DOHH2 (cell line): ENCODE measurements around the gene SYNDIG1.

Experiments
- H3F3A ChIP-seq: fragments of 200-600 bp; sonication (generic), shearing (Covaris generic); 2 replicates; pipeline ENCODE4 v1.6.0; 2016; ENCODE audit warnings: antibody characterized with exemption, mild to moderate bottlenecking; ENCODE audit not compliant: control insufficient read depth, insufficient read depth
- H3K27ac ChIP-seq: fragments of 200-600 bp; sonication (generic); 2 replicates; pipeline ENCODE4 v1.5.1; 2014; ENCODE audit warnings: low read depth, mild to moderate bottlenecking, low read length, moderate library complexity
- H3K27me3 ChIP-seq: fragments of 200-600 bp; sonication (generic); 2 replicates; pipeline ENCODE4 v1.6.1; 2014; ENCODE audit warnings: mild to moderate bottlenecking, low read length, mixed read lengths; ENCODE audit not compliant: control insufficient read depth
- H3K36me3 ChIP-seq: fragments of 200-600 bp; sonication (generic); 2 replicates; pipeline ENCODE4 v1.6.1; 2014; ENCODE audit warnings: mild to moderate bottlenecking, low read length, moderate library complexity, mixed read lengths; ENCODE audit not compliant: control insufficient read depth
- H3K4me1 ChIP-seq: fragments of 200-600 bp; sonication (generic); 2 replicates; pipeline ENCODE4 v1.6.1; 2014; ENCODE audit warnings: mild to moderate bottlenecking, low read length, mixed read lengths; ENCODE audit not compliant: control insufficient read depth
- H3K4me2 ChIP-seq: fragments of 200-600 bp; sonication (generic); 2 replicates; pipeline ENCODE4 v1.6.0; 2014; ENCODE audit warnings: mild to moderate bottlenecking, low read length, moderate library complexity
- H3K4me3 ChIP-seq: fragments of 200-600 bp; sonication (generic); 2 replicates; pipeline ENCODE4 v1.5.1; 2014; ENCODE audit warnings: mild to moderate bottlenecking, low read length, mixed read lengths
- H3K79me2 ChIP-seq: fragments of 200-600 bp; sonication (generic); 2 replicates; pipeline ENCODE4 v1.6.1; 2014; ENCODE audit warnings: mild to moderate bottlenecking, low read length, mixed read lengths; ENCODE audit not compliant: control insufficient read depth
- H3K9me2 ChIP-seq: fragments of 200-600 bp; sonication (generic); replicated peaks from 2 replicates; pipeline ENCODE4 v1.6.1; 2014; ENCODE audit warnings: mild to moderate bottlenecking, low read length, mixed read lengths; ENCODE audit not compliant: control insufficient read depth
- H3K9me3 ChIP-seq: fragments of 200-600 bp; sonication (generic); 2 replicates; pipeline ENCODE4 v1.6.1; 2014; ENCODE audit warnings: antibody characterized with exemption, low read length, mixed read lengths; ENCODE audit not compliant: control insufficient read depth, insufficient read depth
- H4K20me1 ChIP-seq: fragments of 200-600 bp; sonication (generic); 2 replicates; pipeline ENCODE4 v1.6.0; 2014; ENCODE audit warnings: low read depth, mild to moderate bottlenecking, antibody characterized with exemption, low read length, moderate library complexity; ENCODE audit not compliant: control insufficient read depth, insufficient read depth
- CTCF ChIP-seq: fragments of 200-600 bp; sonication (generic); IDR thresholded peaks from one replicate; pipeline ENCODE4 v1.5.1; 2014; ENCODE audit warnings: antibody characterized with exemption, mild to moderate bottlenecking, low read depth, low read length; ENCODE audit not compliant: poor library complexity, severe bottlenecking
- EZH2phosphoT487 ChIP-seq: fragments of 200-600 bp; sonication (generic); IDR thresholded peaks from 2 replicates; pipeline ENCODE4 v1.6.1; 2017; ENCODE audit warnings: borderline replicate concordance, mild to moderate bottlenecking, antibody characterized with exemption, low read length, moderate library complexity, mixed read lengths

SYNDIG1 gene

GRCh38 chr20:24461848-24462247 is 7.6 kb upstream of the SYNDIG1 start:
- no peaks in the 10 kb centered on the region for H3K4me1 ChIP-seq
- no peak overlapping the region for H3K4me2 ChIP-seq
- no peaks in the 10 kb centered on the region for H3K27me3 ChIP-seq
- no peak for TF ChIP-seq CTCF
- TF ChIP-seq EZH2phosphoT487: no peak
- H3K27ac ChIP-seq: no peak overlapping the region
- no peaks in the 10 kb centered on the region for H3K9me3 ChIP-seq
- H3K9me2 ChIP-seq: no peaks in the 10 kb centered on the region
- H3K79me2 ChIP-seq: no peaks in the 10 kb centered on the region
- no peak overlapping the region for H3K4me3 ChIP-seq
- H3F3A ChIP-seq: no peaks in the 10 kb centered on the region
- H4K20me1 ChIP-seq: no peaks in the 10 kb centered on the region
- H3K36me3 ChIP-seq: no peaks in the 10 kb centered on the region

- Histone ChIP-seq H3K4me1 (no peaks in the 10 kb centered on the region), H3K36me3 (no peaks in the 10 kb centered on the region), H4K20me1 (no peaks in the 10 kb centered on the region), H3K9me2 (no peaks in the 10 kb centered on the region), H3K27me3 (no peaks in the 10 kb centered on the region), H3F3A (no peaks in the 10 kb centered on the region), H3K79me2 (no peaks in the 10 kb centered on the region), H3K4me3 (no peak overlapping the region), H3K9me3 (no peaks in the 10 kb centered on the region), H3K27ac (no peak overlapping the region), H3K4me2 (no peak overlapping the region)
- no peak for TF ChIP-seq CTCF
- TF ChIP-seq EZH2phosphoT487: no peak
These were observed 6.9 kb upstream of the SYNDIG1 start for GRCh38 chr20:24462460-24463010.

- Histone ChIP-seq H3K9me2 (no peaks in the 10 kb centered on the region), H3K79me2 (no peaks in the 10 kb centered on the region), H3K27me3 (no peaks in the 10 kb centered on the region), H4K20me1 (no peaks in the 10 kb centered on the region), H3K27ac (no peak overlapping the region), H3K9me3 (no peaks in the 10 kb centered on the region; the same call in 1 of the 2 replicates), H3K4me2 (no peak overlapping the region), H3K4me3 (no peak overlapping the region), H3K4me1 (no peaks in the 10 kb centered on the region), H3K36me3 (no peaks in the 10 kb centered on the region), H3F3A (no peaks in the 10 kb centered on the region)
- no peak for TF ChIP-seq CTCF
- no peak for TF ChIP-seq EZH2phosphoT487
These were observed 4.3 kb upstream of the SYNDIG1 start for GRCh38 chr20:24465159-24465558.
